Osteocyte (in vitro differentiated cells): ENCODE results near the gene PTPN3. TPM values are rescaled to one million over a fixed set of nuclear protein-coding genes. Genes with fewer than 3 reads are reported as not detected.
A peak's percentile ranks its signal among the peaks of the same experiment; 100 is the strongest.

Experiments used
- DNase-seq: peaks from one replicate; pipeline ENCODE4 v3.0.0; 2021; ENCODE audit warnings: mixed read lengths; ENCODE audit not compliant: unreplicated experiment; ENCODE audit errors: extremely low spot score
- H3K27ac Mint-ChIP-seq: one replicate; pipeline ENCODE4 v1.8.0; 2021; ENCODE audit warnings: mild to moderate bottlenecking, mixed read lengths; ENCODE audit not compliant: unreplicated experiment
- H3K27me3 Mint-ChIP-seq: one replicate; pipeline ENCODE4 v1.8.0; 2021; ENCODE audit warnings: mixed read lengths; ENCODE audit not compliant: unreplicated experiment
- H3K36me3 Mint-ChIP-seq: one replicate; pipeline ENCODE4 v1.8.0; 2021; ENCODE audit warnings: mixed read lengths; ENCODE audit not compliant: unreplicated experiment
- H3K4me1 Mint-ChIP-seq: one replicate; pipeline ENCODE4 v1.8.0; 2021; ENCODE audit warnings: mixed read lengths; ENCODE audit not compliant: unreplicated experiment
- H3K4me3 Mint-ChIP-seq: one replicate; pipeline ENCODE4 v1.8.0; 2021; ENCODE audit warnings: mild to moderate bottlenecking, moderate library complexity, mixed read lengths; ENCODE audit not compliant: unreplicated experiment
- H3K9me3 Mint-ChIP-seq: one replicate; pipeline ENCODE4 v1.8.0; 2021; ENCODE audit warnings: mixed read lengths; ENCODE audit not compliant: unreplicated experiment
- CTCF ChIP-seq: fragments of 200-600 bp; sonication (generic); IDR thresholded peaks from 2 replicates; pipeline ENCODE4 v1.5.0; 2021; ENCODE audit warnings: antibody characterized with exemption, mild to moderate bottlenecking, moderate library complexity
- total RNA-seq: library from RNA; stranded (reverse); gene quantifications from 2 replicates; pipeline ENCODE4 v1.2.1, GENCODE V29; 2021

The PTPN3 gene
- total RNA-seq, 1 donor from 2014 or later = 4.7 TPM

DNA sequence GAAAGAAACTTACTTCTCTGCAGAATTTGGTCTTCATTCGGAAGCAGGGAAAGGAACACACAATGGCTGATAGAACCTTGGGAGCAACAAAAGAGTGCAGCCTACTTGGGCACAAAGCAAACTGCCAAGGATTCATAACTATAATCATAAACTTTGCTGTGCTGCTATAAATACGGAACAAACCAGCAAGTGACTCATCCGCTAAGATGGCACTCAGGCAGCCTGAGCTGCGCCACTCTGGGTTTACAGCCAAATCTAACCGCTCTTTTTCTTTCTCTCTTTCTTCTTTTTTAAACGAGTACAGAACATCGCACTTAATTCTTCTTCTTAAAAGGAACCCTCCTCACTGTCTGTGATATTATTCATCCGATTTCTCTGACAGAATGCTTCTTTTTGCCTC is 81.1 kb downstream of the PTPN3 start:
- no peak for TF ChIP-seq CTCF
- peaks cover 9% of the 10 kb centered on the region for H3K4me1 Mint-ChIP-seq
- H3K36me3 Mint-ChIP-seq = peaks cover 18% of the 10 kb centered on the region
- no peak overlapping the region for H3K27ac Mint-ChIP-seq
- H3K27me3 Mint-ChIP-seq = no peaks in the 10 kb centered on the region
- no peaks in the 10 kb centered on the region for H3K9me3 Mint-ChIP-seq
- H3K4me3 Mint-ChIP-seq = no peak overlapping the region
- no peak for DNase-seq

- Mint-ChIP-seq H3K36me3 (peaks cover 18% of the 10 kb centered on the region), H3K4me1 (peaks cover 12% of the 10 kb centered on the region), H3K27me3 (no peaks in the 10 kb centered on the region), H3K9me3 (no peaks in the 10 kb centered on the region), H3K4me3 (no peak overlapping the region), H3K27ac (no peak overlapping the region)
- no peak for TF ChIP-seq CTCF
- no peak for DNase-seq
Measured at GRCh38 chr9:109416135-109416706, 81.9 kb downstream of the PTPN3 start.

DNA sequence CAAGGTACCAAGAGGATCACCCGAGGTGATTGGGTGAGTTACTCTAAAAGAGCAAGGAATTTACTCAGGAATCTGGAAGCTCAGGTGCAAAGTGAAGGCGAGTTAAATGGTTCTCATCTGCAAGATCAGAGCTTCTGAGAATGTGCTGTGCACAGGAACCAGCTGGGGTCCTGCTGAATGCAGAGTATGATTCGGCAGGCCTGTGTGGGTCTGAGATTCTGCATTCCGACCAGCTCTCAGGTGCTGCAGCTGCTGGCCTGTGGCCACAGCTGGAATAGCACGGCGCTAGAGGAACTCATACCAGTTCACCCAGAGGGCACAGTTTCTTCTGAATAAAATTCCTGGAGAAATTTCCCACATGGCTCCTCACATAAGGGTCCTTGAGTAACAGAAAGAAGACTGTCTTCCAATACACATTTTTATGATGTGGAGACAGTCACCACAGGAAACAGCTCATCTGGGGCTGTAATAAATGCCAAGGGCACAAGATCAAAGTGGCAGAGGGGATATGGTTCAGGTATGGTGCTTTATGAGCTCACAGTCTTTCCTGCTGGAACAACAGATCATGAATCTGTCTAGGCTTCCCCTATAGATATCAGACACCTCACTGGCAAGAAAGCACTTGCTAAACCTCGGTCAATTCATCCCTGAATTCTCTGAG is 83.9 kb downstream of the PTPN3 start:
- no peak overlapping the region for H3K27ac Mint-ChIP-seq
- DNase-seq = no peak
- no peaks in the 10 kb centered on the region for H3K9me3 Mint-ChIP-seq
- TF ChIP-seq CTCF = no peak
- H3K4me3 Mint-ChIP-seq = no peak overlapping the region
- no peaks in the 10 kb centered on the region for H3K27me3 Mint-ChIP-seq
- H3K36me3 Mint-ChIP-seq = peaks cover 13% of the 10 kb centered on the region
- H3K4me1 Mint-ChIP-seq = peaks cover 3% of the 10 kb centered on the region

DNA sequence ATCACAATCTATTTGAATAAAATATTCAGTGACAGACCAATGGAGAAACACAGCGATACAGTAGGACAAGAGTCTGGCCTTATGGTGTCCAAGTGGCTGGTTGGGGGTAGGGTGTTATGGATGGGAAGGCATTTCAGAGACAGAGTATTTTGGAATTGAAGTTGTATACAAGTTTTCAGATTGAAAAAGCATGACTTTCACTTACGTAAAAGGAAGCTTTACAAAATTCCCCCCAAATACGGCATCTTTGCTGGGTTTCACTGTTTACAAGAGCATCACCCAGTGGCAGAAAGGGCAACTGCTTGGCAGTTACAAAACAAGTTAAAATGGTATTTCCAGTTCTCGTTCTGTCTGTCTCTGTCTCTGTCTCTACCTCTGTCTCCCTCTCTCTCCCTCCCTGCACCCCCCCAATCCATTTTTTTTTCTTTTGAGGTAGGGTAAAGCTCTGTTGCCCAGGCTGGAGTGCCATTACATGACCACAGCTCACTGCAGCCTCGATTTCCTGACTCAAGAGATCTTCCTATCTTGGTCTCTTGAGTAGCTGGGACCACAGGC is 86.2 kb downstream of the PTPN3 start:
- Mint-ChIP-seq H3K27me3 (no peaks in the 10 kb centered on the region), H3K36me3 (peaks cover 2% of the 10 kb centered on the region), H3K4me1 (peaks cover 3% of the 10 kb centered on the region), H3K4me3 (no peak overlapping the region), H3K9me3 (no peaks in the 10 kb centered on the region), H3K27ac (no peak overlapping the region)
- no peak for DNase-seq
- TF ChIP-seq CTCF = peak; percentile 67

DNA sequence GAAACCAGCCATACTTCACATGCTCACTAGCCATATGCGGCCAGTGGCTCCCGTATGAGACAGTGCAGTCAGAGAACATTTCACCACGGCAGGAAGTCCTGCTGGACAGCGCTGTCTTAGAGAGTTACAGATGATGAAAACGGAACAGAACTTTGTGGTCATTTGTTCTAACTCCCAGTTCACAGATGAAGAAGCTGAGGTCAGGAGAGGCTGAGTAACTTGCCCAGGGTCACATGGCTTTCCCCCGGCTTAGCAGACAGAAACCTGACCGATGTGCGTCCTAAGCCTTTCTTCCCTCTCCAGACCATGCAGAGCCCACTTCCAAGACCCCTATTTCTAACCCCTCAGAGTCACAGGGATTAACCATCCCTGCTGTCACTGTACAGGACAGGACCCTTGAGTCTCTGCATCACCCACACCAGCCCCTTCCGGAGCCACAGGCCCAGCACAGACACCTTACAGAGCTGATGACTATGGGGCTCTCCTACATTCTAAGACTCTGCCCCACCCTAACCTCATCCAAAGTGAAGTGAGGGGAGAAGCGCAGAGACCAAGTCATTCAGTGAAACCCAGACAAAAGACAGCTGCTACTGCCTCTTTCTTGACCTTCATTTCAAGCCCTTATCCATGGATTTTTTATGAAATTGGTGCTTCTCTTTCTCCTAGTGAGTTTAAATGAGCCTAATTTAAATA is 86.9 kb downstream of the PTPN3 start:
- TF ChIP-seq CTCF = no peak
- no peak overlapping the region for H3K27ac Mint-ChIP-seq
- no peak for DNase-seq
- peaks cover 5% of the 10 kb centered on the region for H3K36me3 Mint-ChIP-seq
- no peaks in the 10 kb centered on the region for H3K9me3 Mint-ChIP-seq
- no peak overlapping the region for H3K4me3 Mint-ChIP-seq
- peaks cover 3% of the 10 kb centered on the region for H3K4me1 Mint-ChIP-seq
- no peaks in the 10 kb centered on the region for H3K27me3 Mint-ChIP-seq
